Measurements from ENCODE around the gene RXFP3.

RXFP3 gene

GRCh38 chr5:33984178-33984577 lies 48.0 kb downstream of the RXFP3 start:
- no peak for DNase-seq

- DNase-seq, result no peak
These were observed 48.5 kb downstream of the RXFP3 start, which contains the start of gene SLC45A2 for GRCh38 chr5:33984671-33985124. Gene SLC45A2, minus strand, starts transcription at chr5:33984693. Its CDS starts 110 bp downstream, at chr5:33984583.

- DNase-seq, result no peak
These were observed 49.3 kb downstream of the RXFP3 start for GRCh38 chr5:33985447-33985846.
